Measurements from ENCODE around the gene CENPM.

The CENPM gene

GRCh38 chr22:41902932-41903421 is 44.0 kb downstream of the CENPM start:
- DNase-seq (ENCODE audit: low read depth): no peak
- no peak for TF ChIP-seq CTCF (conservative IDR thresholded peaks at IDR 0.05; ENCODE audit: low read depth, low read length)

GRCh38 chr22:41902016-41902415 is 44.9 kb downstream of the CENPM start:
- H3K4me3 ChIP-seq (ENCODE audit: low read depth, low read length): no peak overlapping the region
- no peak for TF ChIP-seq CTCF (conservative IDR thresholded peaks at IDR 0.05; ENCODE audit: low read depth, low read length)
- DNase-seq (ENCODE audit: low read depth): no peak

More at GRCh38 chr22:41902932-41903421, 44.0 kb downstream of the CENPM start:
- H3K4me3 ChIP-seq (ENCODE audit: low read depth, low read length): no peak overlapping the region

- DNase-seq (ENCODE audit: low read depth): no peak
- TF ChIP-seq CTCF (conservative IDR thresholded peaks at IDR 0.05; ENCODE audit: low read depth, low read length): no peak
- no peak overlapping the region for H3K4me3 ChIP-seq (ENCODE audit: low read depth, low read length)
These were observed 46.2 kb downstream of the CENPM start for GRCh38 chr22:41900652-41901312.

GRCh38 chr22:41899992-41900651 is 46.8 kb downstream of the CENPM start:
- no peak for DNase-seq (ENCODE audit: low read depth)
- no peak overlapping the region for H3K4me3 ChIP-seq (ENCODE audit: low read depth, low read length)
- TF ChIP-seq CTCF (conservative IDR thresholded peaks at IDR 0.05; ENCODE audit: low read depth, low read length): no peak

GRCh38 chr22:41899110-41899509 is 47.8 kb downstream of the CENPM start:
- H3K4me3 ChIP-seq (ENCODE audit: low read depth, low read length): no peak overlapping the region
- no peak for DNase-seq (ENCODE audit: low read depth)
- TF ChIP-seq CTCF (conservative IDR thresholded peaks at IDR 0.05; ENCODE audit: low read depth, low read length): no peak

- TF ChIP-seq CTCF (conservative IDR thresholded peaks at IDR 0.05; ENCODE audit: low read depth, low read length): no peak
- DNase-seq (ENCODE audit: low read depth): no peak
- no peak overlapping the region for H3K4me3 ChIP-seq (ENCODE audit: low read depth, low read length)
These were observed 48.3 kb downstream of the CENPM start for GRCh38 chr22:41898645-41899044.

Measured in choroid plexus epithelial cell (primary cell).